Measurements from ENCODE around the gene MPST.

The MPST gene

GRCh38 chr22:37051391-37052385 lies 32.1 kb downstream of the MPST start, which contains the start of gene KCTD17:
Gene KCTD17, plus strand, starts transcription at chr22:37051742. Its CDS starts 19 bp downstream, at chr22:37051761.
- Histone ChIP-seq H3K27ac (ENCODE audit: low read depth in 2 of 2, low read length in 2 of 2) (peak within 1 kb of the TSS; percentile 83 to 89), H3K4me1 (ENCODE audit: control insufficient read depth in 2 of 2, insufficient read depth in 2 of 2, low read length in 2 of 2) (peaks cover 26 to 29% of the 10 kb centered on the region in 2 donors), H3K9ac (ENCODE audit: low read depth in 1 of 2, low read length in 2 of 2) (peak within 1 kb of the TSS; percentile 18 to 46), H3K27me3 (ENCODE audit: control insufficient read depth in 2 of 2, insufficient read depth in 2 of 2, low read length in 2 of 2) (no peaks in the 10 kb centered on the region), H3K4me3 (ENCODE audit: low read length in 2 of 2) (peak within 1 kb of the TSS; percentile 64), H3K9me3 (ENCODE audit: control insufficient read depth in 2 of 2, low read length in 2 of 2) (no peaks in the 10 kb centered on the region), H3K36me3 (ENCODE audit: control insufficient read depth in 2 of 2, insufficient read depth in 2 of 2, low read length in 2 of 2) (peaks cover 2 to 6% of the 10 kb centered on the region in 2 donors)

- Histone ChIP-seq H3K4me3 (ENCODE audit: low read length in 2 of 2) (peak overlapping the region; percentile 64), H3K36me3 (ENCODE audit: control insufficient read depth in 2 of 2, insufficient read depth in 2 of 2, low read length in 2 of 2) (peaks cover 11 to 14% of the 10 kb centered on the region in 2 donors), H3K27ac (ENCODE audit: low read depth in 2 of 2, low read length in 2 of 2) (no peak overlapping the region), H3K9me3 (ENCODE audit: control insufficient read depth in 2 of 2, low read length in 2 of 2) (no peaks in the 10 kb centered on the region), H3K27me3 (ENCODE audit: control insufficient read depth in 2 of 2, insufficient read depth in 2 of 2, low read length in 2 of 2) (no peaks in the 10 kb centered on the region), H3K9ac (ENCODE audit: low read depth in 1 of 2, low read length in 2 of 2) (peak overlapping the region; percentile 17 to 46), H3K4me1 (ENCODE audit: control insufficient read depth in 2 of 2, insufficient read depth in 2 of 2, low read length in 2 of 2) (peaks cover 26 to 29% of the 10 kb centered on the region in 2 donors)
These were observed 33.1 kb downstream of the MPST start for GRCh38 chr22:37052386-37053309.

- H3K4me1 ChIP-seq (ENCODE audit: control insufficient read depth in 2 of 2, insufficient read depth in 2 of 2, low read length in 2 of 2) = peaks cover 28 to 29% of the 10 kb centered on the region in 2 donors
- peaks cover 13 to 22% of the 10 kb centered on the region in 2 donors for H3K36me3 ChIP-seq (ENCODE audit: control insufficient read depth in 2 of 2, insufficient read depth in 2 of 2, low read length in 2 of 2)
- peak overlapping the region; percentile 6 to 17 for H3K9ac ChIP-seq (ENCODE audit: low read depth in 1 of 2, low read length in 2 of 2)
- no peak overlapping the region for H3K4me3 ChIP-seq (ENCODE audit: low read length in 2 of 2)
- peak overlapping the region in 1 of 2 donors; percentile 54 for H3K27ac ChIP-seq (ENCODE audit: low read depth in 2 of 2, low read length in 2 of 2)
- H3K9me3 ChIP-seq (ENCODE audit: control insufficient read depth in 2 of 2, low read length in 2 of 2) = no peaks in the 10 kb centered on the region
- no peaks in the 10 kb centered on the region for H3K27me3 ChIP-seq (ENCODE audit: control insufficient read depth in 2 of 2, insufficient read depth in 2 of 2, low read length in 2 of 2)
These were observed 33.9 kb downstream of the MPST start for GRCh38 chr22:37053310-37054055.

GRCh38 chr22:37054056-37054395 lies 34.5 kb downstream of the MPST start:
- H3K4me1 ChIP-seq (ENCODE audit: control insufficient read depth in 2 of 2, insufficient read depth in 2 of 2, low read length in 2 of 2) = peaks cover 28 to 29% of the 10 kb centered on the region in 2 donors
- H3K36me3 ChIP-seq (ENCODE audit: control insufficient read depth in 2 of 2, insufficient read depth in 2 of 2, low read length in 2 of 2) = peaks cover 13 to 25% of the 10 kb centered on the region in 2 donors
- H3K9me3 ChIP-seq (ENCODE audit: control insufficient read depth in 2 of 2, low read length in 2 of 2) = no peaks in the 10 kb centered on the region
- H3K27me3 ChIP-seq (ENCODE audit: control insufficient read depth in 2 of 2, insufficient read depth in 2 of 2, low read length in 2 of 2) = no peaks in the 10 kb centered on the region
- no peak overlapping the region for H3K4me3 ChIP-seq (ENCODE audit: low read length in 2 of 2)
- H3K27ac ChIP-seq (ENCODE audit: low read depth in 2 of 2, low read length in 2 of 2) = peak overlapping the region in 1 of 2 donors; percentile 54
- peak overlapping the region in 1 of 2 donors; percentile 6 for H3K9ac ChIP-seq (ENCODE audit: low read depth in 1 of 2, low read length in 2 of 2)

GRCh38 chr22:37054600-37055365 lies 35.2 kb downstream of the MPST start:
- no peak overlapping the region for H3K9ac ChIP-seq (ENCODE audit: low read depth in 1 of 2, low read length in 2 of 2)
- H3K36me3 ChIP-seq (ENCODE audit: control insufficient read depth in 2 of 2, insufficient read depth in 2 of 2, low read length in 2 of 2) = peaks cover 19 to 28% of the 10 kb centered on the region in 2 donors
- no peak overlapping the region for H3K4me3 ChIP-seq (ENCODE audit: low read length in 2 of 2)
- H3K9me3 ChIP-seq (ENCODE audit: control insufficient read depth in 2 of 2, low read length in 2 of 2) = no peaks in the 10 kb centered on the region
- H3K27me3 ChIP-seq (ENCODE audit: control insufficient read depth in 2 of 2, insufficient read depth in 2 of 2, low read length in 2 of 2) = no peaks in the 10 kb centered on the region
- no peak overlapping the region for H3K27ac ChIP-seq (ENCODE audit: low read depth in 2 of 2, low read length in 2 of 2)
- peaks cover 28 to 29% of the 10 kb centered on the region in 2 donors for H3K4me1 ChIP-seq (ENCODE audit: control insufficient read depth in 2 of 2, insufficient read depth in 2 of 2, low read length in 2 of 2)

- Histone ChIP-seq H3K9ac (ENCODE audit: low read depth in 1 of 2, low read length in 2 of 2) (no peak overlapping the region), H3K9me3 (ENCODE audit: control insufficient read depth in 2 of 2, low read length in 2 of 2) (no peaks in the 10 kb centered on the region), H3K4me3 (ENCODE audit: low read length in 2 of 2) (no peak overlapping the region), H3K27ac (ENCODE audit: low read depth in 2 of 2, low read length in 2 of 2) (no peak overlapping the region), H3K36me3 (ENCODE audit: control insufficient read depth in 2 of 2, insufficient read depth in 2 of 2, low read length in 2 of 2) (peaks cover 19 to 28% of the 10 kb centered on the region in 2 donors), H3K27me3 (ENCODE audit: control insufficient read depth in 2 of 2, insufficient read depth in 2 of 2, low read length in 2 of 2) (no peaks in the 10 kb centered on the region), H3K4me1 (ENCODE audit: control insufficient read depth in 2 of 2, insufficient read depth in 2 of 2, low read length in 2 of 2) (peaks cover 21 to 23% of the 10 kb centered on the region in 2 donors)
These were observed 36.7 kb downstream of the MPST start for GRCh38 chr22:37056246-37056645.

- no peak overlapping the region for H3K4me3 ChIP-seq (ENCODE audit: low read length in 2 of 2)
- H3K27me3 ChIP-seq (ENCODE audit: control insufficient read depth in 2 of 2, insufficient read depth in 2 of 2, low read length in 2 of 2) = no peaks in the 10 kb centered on the region
- no peaks in the 10 kb centered on the region for H3K9me3 ChIP-seq (ENCODE audit: control insufficient read depth in 2 of 2, low read length in 2 of 2)
- H3K9ac ChIP-seq (ENCODE audit: low read depth in 1 of 2, low read length in 2 of 2) = no peak overlapping the region
- no peak overlapping the region for H3K27ac ChIP-seq (ENCODE audit: low read depth in 2 of 2, low read length in 2 of 2)
- peaks cover 19 to 30% of the 10 kb centered on the region in 2 donors for H3K36me3 ChIP-seq (ENCODE audit: control insufficient read depth in 2 of 2, insufficient read depth in 2 of 2, low read length in 2 of 2)
- H3K4me1 ChIP-seq (ENCODE audit: control insufficient read depth in 2 of 2, insufficient read depth in 2 of 2, low read length in 2 of 2) = peaks cover 15 to 21% of the 10 kb centered on the region in 2 donors
These were observed 37.7 kb downstream of the MPST start for GRCh38 chr22:37057226-37057625.

GRCh38 chr22:37057796-37058510 lies 38.4 kb downstream of the MPST start:
- no peak overlapping the region for H3K27ac ChIP-seq (ENCODE audit: low read depth in 2 of 2, low read length in 2 of 2)
- H3K4me3 ChIP-seq (ENCODE audit: low read length in 2 of 2) = no peak overlapping the region
- H3K36me3 ChIP-seq (ENCODE audit: control insufficient read depth in 2 of 2, insufficient read depth in 2 of 2, low read length in 2 of 2) = peaks cover 19 to 30% of the 10 kb centered on the region in 2 donors
- no peak overlapping the region for H3K9ac ChIP-seq (ENCODE audit: low read depth in 1 of 2, low read length in 2 of 2)
- H3K27me3 ChIP-seq (ENCODE audit: control insufficient read depth in 2 of 2, insufficient read depth in 2 of 2, low read length in 2 of 2) = no peaks in the 10 kb centered on the region
- peaks cover 13 to 16% of the 10 kb centered on the region in 2 donors for H3K4me1 ChIP-seq (ENCODE audit: control insufficient read depth in 2 of 2, insufficient read depth in 2 of 2, low read length in 2 of 2)
- H3K9me3 ChIP-seq (ENCODE audit: control insufficient read depth in 2 of 2, low read length in 2 of 2) = no peaks in the 10 kb centered on the region
